Measurements from ENCODE around the gene PDZD8.
"Not testable (repeated sequence)": the region's sequence is repeated elsewhere in the genome, so short reads cannot be mapped to it uniquely, and the experiment has no call there.

PDZD8 gene

GRCh38 chr10:117346574-117346973 is 28.7 kb downstream of the PDZD8 start:
- DNase-seq: no peak

- no peak for DNase-seq
These were observed 30.1 kb downstream of the PDZD8 start for GRCh38 chr10:117345143-117345542.

- DNase-seq: no peak
These were observed 32.6 kb downstream of the PDZD8 start for GRCh38 chr10:117342641-117343040.

- no peak for DNase-seq
These were observed 34.2 kb downstream of the PDZD8 start for GRCh38 chr10:117341061-117341460.

- no peak for DNase-seq
These were observed 35.3 kb downstream of the PDZD8 start for GRCh38 chr10:117339979-117340378.

- no peak for DNase-seq
These were observed 35.7 kb downstream of the PDZD8 start for GRCh38 chr10:117339578-117339977.

GRCh38 chr10:117334926-117335325 is 40.3 kb downstream of the PDZD8 start:
- DNase-seq: no peak

- no peak for DNase-seq
These were observed 41.2 kb downstream of the PDZD8 start for GRCh38 chr10:117334066-117334465.

- DNase-seq: no peak
These were observed 48.0 kb downstream of the PDZD8 start for GRCh38 chr10:117327262-117327661.

- no peak for DNase-seq
These were observed 50.9 kb downstream of the PDZD8 start for GRCh38 chr10:117324367-117324766.

GRCh38 chr10:117322260-117322659 is 53.0 kb downstream of the PDZD8 start:
- DNase-seq: no peak

GRCh38 chr10:117320050-117320665 is 55.1 kb downstream of the PDZD8 start:
- no peak for DNase-seq

- DNase-seq: no peak
These were observed 56.3 kb downstream of the PDZD8 start for GRCh38 chr10:117318909-117319308.

- DNase-seq: no peak
These were observed 58.5 kb downstream of the PDZD8 start for GRCh38 chr10:117316701-117317100.

- no peak for DNase-seq
These were observed 61.6 kb downstream of the PDZD8 start for GRCh38 chr10:117313641-117314040.

GRCh38 chr10:117312430-117312829 is 62.8 kb downstream of the PDZD8 start:
- DNase-seq: no peak

- DNase-seq: no peak
These were observed 64.0 kb downstream of the PDZD8 start for GRCh38 chr10:117311261-117311660.

GRCh38 chr10:117306674-117307073 is 68.6 kb downstream of the PDZD8 start:
- no peak for DNase-seq

GRCh38 chr10:117303451-117303850 is 71.8 kb downstream of the PDZD8 start:
- not testable (repeated sequence) for DNase-seq

GRCh38 chr10:117300671-117301070 is 74.6 kb downstream of the PDZD8 start:
- no peak for DNase-seq

GRCh38 chr10:117299435-117299834 is 75.8 kb downstream of the PDZD8 start:
- DNase-seq: no peak

GRCh38 chr10:117298219-117298618 is 77.0 kb downstream of the PDZD8 start:
- no peak for DNase-seq

- DNase-seq: no peak
These were observed 80.5 kb downstream of the PDZD8 start for GRCh38 chr10:117294735-117295134.

GRCh38 chr10:117294039-117294645 is 81.1 kb downstream of the PDZD8 start:
- DNase-seq: no peak

GRCh38 chr10:117290872-117291271 is 84.4 kb downstream of the PDZD8 start:
- DNase-seq: not testable (repeated sequence)

Measured in stimulated activated CD4-positive, alpha-beta T cell treated with anti-CD3 and anti-CD28 coated beads, Interleukin-12 subunit alpha, Interleukin-12 subunit beta, amount 100 ng/mL, for 4 hours (primary cell).